Suprapubic skin (tissue), 4 donors: ENCODE data around the gene PNPLA1. TPM values are rescaled to one million over a fixed set of nuclear protein-coding genes. Genes with fewer than 3 reads are reported as not detected.

Experiments used
- DNase-seq, 2 donors: peaks; one replicate each; pipeline ENCODE4 v3.0.0-alpha.2; 2019; ENCODE audit warnings: low spot score in 2 of 2
- H3K27ac ChIP-seq: fragments of 200-600 bp; sonication (generic); one replicate; pipeline ENCODE4 v1.5.1; 2019
- H3K27me3 ChIP-seq: fragments of 200-600 bp; sonication (generic); one replicate; pipeline ENCODE4 v1.5.1; 2019
- H3K36me3 ChIP-seq: fragments of 200-600 bp; sonication (generic); one replicate; pipeline ENCODE4 v1.5.1; 2019
- H3K4me1 ChIP-seq: fragments of 200-600 bp; sonication (generic); one replicate; pipeline ENCODE4 v1.5.1; 2019
- H3K4me3 ChIP-seq: fragments of 200-600 bp; sonication (generic); one replicate; pipeline ENCODE4 v1.5.1; 2019; ENCODE audit warnings: mild to moderate bottlenecking
- H3K9me3 ChIP-seq: fragments of 200-600 bp; sonication (generic); one replicate; pipeline ENCODE4 v1.5.1; 2019
- CTCF ChIP-seq, 2 donors: fragments of 200-600 bp in 1 of 2; fragments of 450-650 bp in 1 of 2; sonication (generic) in 1 of 2; IDR thresholded peaks; one replicate each; pipeline ENCODE4 v1.5.1; 2016 to 2019; ENCODE audit warnings: antibody characterized with exemption in 2 of 2, mild to moderate bottlenecking in 1 of 2, moderate library complexity in 1 of 2
- EP300 ChIP-seq: sonication (generic); formaldehyde crosslinking; IDR thresholded peaks from one replicate; pipeline ENCODE4 v1.6.1; 2017; ENCODE audit warnings: antibody characterized with exemption
- POLR2A ChIP-seq, 2 donors: fragments of 450-650 bp; IDR thresholded peaks; one replicate each; pipeline ENCODE4 v1.6.1; 2017; ENCODE audit warnings: antibody characterized with exemption in 2 of 2, mild to moderate bottlenecking in 2 of 2, moderate library complexity in 2 of 2
- POLR2AphosphoS5 ChIP-seq, 3 donors: sonication (generic); formaldehyde crosslinking; IDR thresholded peaks; one replicate each; pipeline ENCODE4 v1.6.1; 2017; ENCODE audit warnings: antibody characterized with exemption in 3 of 3
- WGBS: methylation state at CpG from one replicate; pipeline ENCODE4 v1.1.5; 2018; 5-methylcytosine and 5-hydroxymethylcytosine counted together
- total RNA-seq, 4 donors: library from RNA; depleted of rRNA; stranded (reverse); fragments of >200 nt; gene quantifications; one replicate each; pipeline ENCODE4 v1.1.0, GENCODE V29; 2016

PNPLA1 gene
- total RNA-seq, 4 donors from 2014 or later: 15.7 to 40.3 (median 32.9) TPM

GRCh38 chr6:36329798-36330291 is 60.0 kb downstream of the PNPLA1 start:
- Histone ChIP-seq H3K9me3 (no peaks in the 10 kb centered on the region), H3K4me3 (no peak overlapping the region), H3K4me1 (peaks cover 11% of the 10 kb centered on the region), H3K36me3 (no peaks in the 10 kb centered on the region), H3K27ac (no peak overlapping the region), H3K27me3 (peaks cover 30% of the 10 kb centered on the region)
- TF ChIP-seq EP300 (no peak), POLR2A (IDR thresholded peaks at IDR 0.05) (no peak), CTCF (IDR thresholded peaks at IDR 0.05) (no peak), POLR2AphosphoS5 (IDR thresholded peaks at IDR 0.05) (no peak)
- no peak for DNase-seq
- 76% methylated on average over 14 of the region's 14 CpGs for WGBS

- Histone ChIP-seq H3K36me3 (no peaks in the 10 kb centered on the region), H3K9me3 (no peaks in the 10 kb centered on the region), H3K27ac (no peak overlapping the region), H3K27me3 (peaks cover 34% of the 10 kb centered on the region), H3K4me1 (peaks cover 13% of the 10 kb centered on the region), H3K4me3 (no peak overlapping the region)
- WGBS: 89% methylated on average over 11 of the region's 14 CpGs
- TF ChIP-seq CTCF (IDR thresholded peaks at IDR 0.05) (no peak), EP300 (no peak), POLR2A (IDR thresholded peaks at IDR 0.05) (no peak), POLR2AphosphoS5 (IDR thresholded peaks at IDR 0.05) (no peak)
- no peak for DNase-seq
These were observed 60.5 kb downstream of the PNPLA1 start for GRCh38 chr6:36330366-36330765.

GRCh38 chr6:36331381-36331780 is 61.5 kb downstream of the PNPLA1 start:
- H3K4me1 ChIP-seq: peaks cover 13% of the 10 kb centered on the region
- peaks cover 34% of the 10 kb centered on the region for H3K27me3 ChIP-seq
- WGBS: 88% methylated on average over 6 of the region's 6 CpGs
- no peaks in the 10 kb centered on the region for H3K36me3 ChIP-seq
- TF ChIP-seq POLR2AphosphoS5 (IDR thresholded peaks at IDR 0.05): no peak
- no peak for TF ChIP-seq CTCF (IDR thresholded peaks at IDR 0.05)
- no peak for TF ChIP-seq POLR2A (IDR thresholded peaks at IDR 0.05)
- no peak for TF ChIP-seq EP300
- no peak for DNase-seq
- no peak overlapping the region for H3K27ac ChIP-seq
- no peaks in the 10 kb centered on the region for H3K9me3 ChIP-seq
- no peak overlapping the region for H3K4me3 ChIP-seq

- Histone ChIP-seq H3K4me3 (no peak overlapping the region), H3K4me1 (peaks cover 13% of the 10 kb centered on the region), H3K36me3 (no peaks in the 10 kb centered on the region), H3K27me3 (peaks cover 34% of the 10 kb centered on the region), H3K9me3 (no peaks in the 10 kb centered on the region), H3K27ac (no peak overlapping the region)
- no peak for DNase-seq
- TF ChIP-seq EP300: no peak
- TF ChIP-seq CTCF (IDR thresholded peaks at IDR 0.05): no peak
- TF ChIP-seq POLR2AphosphoS5 (IDR thresholded peaks at IDR 0.05): no peak
- whole genome bisulfite sequencing: 68% methylated on average over 8 of the region's 8 CpGs
These were observed 63.5 kb downstream of the PNPLA1 start for GRCh38 chr6:36333171-36333895.

- peak overlapping the region; percentile 59 for H3K27ac ChIP-seq
- H3K36me3 ChIP-seq: no peaks in the 10 kb centered on the region
- peaks cover 31% of the 10 kb centered on the region for H3K27me3 ChIP-seq
- TF ChIP-seq CTCF (IDR thresholded peaks at IDR 0.05) (no peak), EP300 (no peak), POLR2A (IDR thresholded peaks at IDR 0.05) (no peak), POLR2AphosphoS5 (IDR thresholded peaks at IDR 0.05) (no peak)
- H3K9me3 ChIP-seq: no peaks in the 10 kb centered on the region
- H3K4me3 ChIP-seq: no peak overlapping the region
- WGBS: 48% methylated on average over 20 of the region's 20 CpGs
- peaks cover 13% of the 10 kb centered on the region for H3K4me1 ChIP-seq
- no peak for DNase-seq
These were observed 64.3 kb downstream of the PNPLA1 start for GRCh38 chr6:36333931-36334725.
